GM21717 (cell line): ENCODE data around the gene BCL11A.

Source experiments
- ATAC-seq: cut with Tn5 transposase; IDR thresholded peaks from one replicate; pipeline ENCODE4 v1.9.1; 2021; ENCODE audit warnings: mild to moderate bottlenecking, moderate library complexity; ENCODE audit not compliant: unreplicated experiment

The BCL11A gene

GRCh38 chr2:60509066-60509465, 44.4 kb downstream of the BCL11A start:
- no peak for ATAC-seq

- ATAC-seq, result no peak
Observed at GRCh38 chr2:60508339-60508917, 45.0 kb downstream of the BCL11A start.

- ATAC-seq, result no peak
Observed at GRCh38 chr2:60507211-60507965, 46.1 kb downstream of the BCL11A start.

GRCh38 chr2:60505880-60506260, 47.6 kb downstream of the BCL11A start:
- peak; percentile 61 for ATAC-seq

- no peak for ATAC-seq
Observed at GRCh38 chr2:60505240-60505879, 48.1 kb downstream of the BCL11A start.

GRCh38 chr2:60504049-60504448, 49.4 kb downstream of the BCL11A start:
- ATAC-seq, result peak; percentile 33

- no peak for ATAC-seq
Observed at GRCh38 chr2:60502144-60502543, 51.3 kb downstream of the BCL11A start.

- ATAC-seq, result no peak
Observed at GRCh38 chr2:60500861-60501260, 52.6 kb downstream of the BCL11A start.

- ATAC-seq, result no peak
Observed at GRCh38 chr2:60499651-60500265, 53.7 kb downstream of the BCL11A start.

- peak; percentile 50 for ATAC-seq
Observed at GRCh38 chr2:60498816-60499429, 54.5 kb downstream of the BCL11A start.

GRCh38 chr2:60498127-60498815, 55.2 kb downstream of the BCL11A start:
- peak; percentile 43 for ATAC-seq

- no peak for ATAC-seq
Observed at GRCh38 chr2:60497500-60497899, 56.0 kb downstream of the BCL11A start.

GRCh38 chr2:60496956-60497355, 56.5 kb downstream of the BCL11A start:
- ATAC-seq, result no peak

GRCh38 chr2:60496475-60496874, 57.0 kb downstream of the BCL11A start:
- ATAC-seq, result no peak

GRCh38 chr2:60495041-60495625, 58.3 kb downstream of the BCL11A start:
- no peak for ATAC-seq

- ATAC-seq, result no peak
Observed at GRCh38 chr2:60493804-60494387, 59.6 kb downstream of the BCL11A start.

- ATAC-seq, result no peak
Observed at GRCh38 chr2:60492548-60492947, 60.9 kb downstream of the BCL11A start.

GRCh38 chr2:60490848-60491247, 62.6 kb downstream of the BCL11A start:
- ATAC-seq, result no peak

GRCh38 chr2:60490441-60490840, 63.0 kb downstream of the BCL11A start:
- no peak for ATAC-seq

GRCh38 chr2:60489289-60489688, 64.2 kb downstream of the BCL11A start:
- ATAC-seq, result no peak
